Measurements from ENCODE around the gene ABHD11.

DNA sequence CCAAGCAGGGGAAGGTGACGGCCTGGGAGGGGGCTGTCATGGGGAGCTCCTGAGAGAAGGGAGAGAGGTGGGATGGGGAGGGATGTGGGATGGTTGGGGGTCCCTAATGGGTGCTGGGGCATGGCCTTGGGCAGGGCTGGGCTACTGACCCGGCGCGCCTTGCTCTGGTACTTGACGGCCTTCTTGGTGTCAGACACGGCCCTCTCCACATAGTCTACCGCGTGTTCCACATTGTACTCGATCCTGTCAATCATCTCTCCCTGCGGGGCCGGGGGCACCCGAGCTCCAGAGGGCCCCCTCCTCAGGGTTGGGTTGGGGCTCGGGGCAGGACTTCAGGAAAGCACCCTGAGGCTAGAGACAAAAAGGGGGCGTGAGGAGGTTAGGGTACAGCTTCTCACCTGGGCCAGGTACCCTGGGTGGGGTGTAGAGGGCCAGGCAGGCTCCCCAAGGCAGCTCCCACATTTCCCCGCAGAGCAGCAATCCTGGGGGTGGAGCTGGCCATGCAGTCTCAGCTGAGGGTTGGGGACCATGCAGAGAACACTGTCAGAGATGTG is 37.9 kb downstream of the ABHD11 start:
- TF ChIP-seq, protein P1, sequence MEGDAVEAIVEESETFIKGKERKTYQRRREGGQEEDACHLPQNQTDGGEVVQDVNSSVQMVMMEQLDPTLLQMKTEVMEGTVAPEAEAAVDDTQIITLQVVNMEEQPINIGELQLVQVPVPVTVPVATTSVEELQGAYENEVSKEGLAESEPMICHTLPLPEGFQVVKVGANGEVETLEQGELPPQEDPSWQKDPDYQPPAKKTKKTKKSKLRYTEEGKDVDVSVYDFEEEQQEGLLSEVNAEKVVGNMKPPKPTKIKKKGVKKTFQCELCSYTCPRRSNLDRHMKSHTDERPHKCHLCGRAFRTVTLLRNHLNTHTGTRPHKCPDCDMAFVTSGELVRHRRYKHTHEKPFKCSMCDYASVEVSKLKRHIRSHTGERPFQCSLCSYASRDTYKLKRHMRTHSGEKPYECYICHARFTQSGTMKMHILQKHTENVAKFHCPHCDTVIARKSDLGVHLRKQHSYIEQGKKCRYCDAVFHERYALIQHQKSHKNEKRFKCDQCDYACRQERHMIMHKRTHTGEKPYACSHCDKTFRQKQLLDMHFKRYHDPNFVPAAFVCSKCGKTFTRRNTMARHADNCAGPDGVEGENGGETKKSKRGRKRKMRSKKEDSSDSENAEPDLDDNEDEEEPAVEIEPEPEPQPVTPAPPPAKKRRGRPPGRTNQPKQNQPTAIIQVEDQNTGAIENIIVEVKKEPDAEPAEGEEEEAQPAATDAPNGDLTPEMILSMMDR (IDR thresholded peaks at IDR 0.05), result no peak
- TF ChIP-seq POLR2A (IDR thresholded peaks at IDR 0.05), result no peak

Data from uterus (tissue), 2 donors.